GM18502 (cell line): ENCODE results near the gene HPGDS.
"Not testable (repeated sequence)": the region's sequence is repeated elsewhere in the genome, so short reads cannot be mapped to it uniquely, and the experiment has no call there.

Experiments used
- ATAC-seq: cut with Tn5 transposase; IDR thresholded peaks from one replicate; pipeline ENCODE4 v1.9.1; 2021; ENCODE audit warnings: mild to moderate bottlenecking; ENCODE audit not compliant: unreplicated experiment, poor library complexity

The HPGDS gene

DNA sequence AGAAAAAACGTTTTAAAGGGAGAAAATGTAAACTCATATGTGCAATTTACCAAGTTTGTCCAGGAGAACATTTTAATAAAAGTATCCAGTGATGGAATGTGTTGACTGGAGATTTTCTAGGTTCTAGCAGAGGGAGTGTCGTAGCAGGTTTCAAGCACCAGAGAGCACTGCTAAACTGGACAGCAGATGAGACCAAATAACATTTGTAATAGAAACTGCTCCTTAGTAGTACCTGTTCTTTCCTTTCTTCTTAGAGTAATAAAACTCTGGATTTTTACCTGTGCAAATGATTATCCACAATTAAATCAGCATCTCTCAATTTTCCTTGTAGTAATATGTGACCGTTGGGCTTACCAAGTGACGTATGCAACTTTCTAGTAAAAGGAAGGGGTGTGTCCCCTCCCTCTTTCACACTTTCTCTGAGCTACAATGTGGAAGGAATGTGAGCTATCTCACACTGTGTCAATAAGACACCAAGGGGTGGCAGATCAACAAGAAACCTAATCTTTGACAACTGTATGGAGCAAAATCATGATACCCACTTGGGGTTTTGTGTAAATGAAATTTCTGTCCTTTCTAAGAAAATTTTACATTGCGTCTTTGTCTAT, 9.5 kb downstream of the HPGDS start:
- no peak for ATAC-seq

DNA sequence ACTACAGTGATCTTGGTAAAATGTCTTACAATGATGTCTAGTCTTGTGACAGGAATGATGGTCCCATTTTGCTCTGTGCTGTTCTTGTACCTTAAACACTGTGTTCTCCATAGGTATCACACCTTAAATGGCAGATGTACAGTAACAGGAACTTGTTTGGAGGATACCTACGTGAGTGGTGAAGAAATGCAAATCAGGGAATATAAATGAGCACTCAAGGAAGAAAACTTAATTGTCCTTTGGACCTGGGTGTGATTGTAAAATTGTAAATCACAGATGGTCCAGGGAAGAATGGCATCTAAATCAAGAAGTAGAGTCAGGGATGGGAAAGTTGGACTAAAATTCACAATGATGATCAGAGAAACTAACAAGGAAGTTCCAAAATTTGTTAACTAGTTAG, 12.7 kb downstream of the HPGDS start:
- no peak for ATAC-seq

DNA sequence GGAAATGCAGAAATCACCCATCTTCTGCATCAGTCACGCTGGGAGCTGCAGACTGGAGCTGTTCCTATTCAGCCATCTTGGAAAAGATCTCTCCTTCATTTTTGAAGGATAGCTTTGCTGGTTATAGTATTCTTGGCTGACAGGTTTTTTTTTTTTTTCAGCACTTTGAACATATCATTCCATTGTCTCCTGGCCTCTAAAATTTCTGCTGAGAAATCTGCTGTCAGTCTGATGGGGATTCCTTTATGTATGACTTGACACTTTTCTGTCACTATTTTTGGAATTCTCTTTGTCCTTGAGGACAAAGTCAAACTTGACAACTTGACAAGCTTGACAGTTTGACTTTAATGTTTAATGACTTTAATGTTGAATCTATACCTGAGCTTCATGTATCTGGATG, 16.8 kb downstream of the HPGDS start:
- no peak for ATAC-seq

DNA sequence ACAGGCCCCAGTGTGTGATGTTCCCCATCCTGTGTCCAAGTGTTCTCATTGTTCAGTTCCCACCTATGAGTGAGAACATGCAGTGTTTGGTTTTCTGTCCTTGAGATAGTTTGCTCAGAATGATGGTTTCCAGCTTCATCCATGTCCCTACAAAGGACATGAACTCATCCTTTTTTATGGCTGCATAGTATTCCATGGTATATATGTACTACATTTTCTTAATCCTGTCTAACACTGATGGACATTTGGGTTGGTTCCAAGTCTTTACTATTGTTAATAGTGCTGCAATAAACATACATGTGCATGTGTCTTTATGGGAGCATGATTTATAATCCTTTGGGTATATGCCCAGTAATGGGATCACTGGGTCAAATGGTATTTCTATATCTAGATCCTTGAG, 22.7 kb downstream of the HPGDS start:
- ATAC-seq, result not testable (repeated sequence)

DNA sequence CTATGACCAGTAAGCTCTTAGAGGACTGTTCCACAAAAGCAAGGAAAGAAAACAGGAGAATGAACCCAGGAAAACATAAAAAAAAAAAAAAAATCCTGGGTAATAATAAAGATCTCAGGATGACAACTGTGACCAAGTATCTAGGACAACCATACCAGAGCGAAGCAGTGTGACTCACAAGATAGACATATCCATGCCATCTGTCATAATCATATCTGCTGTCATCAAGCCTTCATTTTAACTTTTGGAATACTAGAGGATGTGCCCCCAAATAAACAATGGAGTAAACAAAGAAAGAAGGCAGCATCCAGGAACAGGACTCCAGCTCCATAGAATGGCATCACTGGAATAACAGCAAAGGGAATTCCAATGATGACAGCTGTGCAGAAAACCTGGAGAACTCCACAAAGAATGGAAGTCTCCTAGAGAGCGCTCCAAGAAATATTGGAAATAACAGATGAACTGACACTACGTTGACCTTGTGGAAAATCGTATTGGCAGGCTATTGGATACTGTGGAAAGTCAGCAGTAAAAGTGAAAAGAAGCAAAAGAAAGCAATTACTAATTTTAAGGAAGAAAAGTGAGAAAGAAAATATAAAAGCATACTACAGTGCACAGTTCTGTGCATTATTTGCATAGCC, 35.3 kb downstream of the HPGDS start:
- ATAC-seq, result no peak

DNA sequence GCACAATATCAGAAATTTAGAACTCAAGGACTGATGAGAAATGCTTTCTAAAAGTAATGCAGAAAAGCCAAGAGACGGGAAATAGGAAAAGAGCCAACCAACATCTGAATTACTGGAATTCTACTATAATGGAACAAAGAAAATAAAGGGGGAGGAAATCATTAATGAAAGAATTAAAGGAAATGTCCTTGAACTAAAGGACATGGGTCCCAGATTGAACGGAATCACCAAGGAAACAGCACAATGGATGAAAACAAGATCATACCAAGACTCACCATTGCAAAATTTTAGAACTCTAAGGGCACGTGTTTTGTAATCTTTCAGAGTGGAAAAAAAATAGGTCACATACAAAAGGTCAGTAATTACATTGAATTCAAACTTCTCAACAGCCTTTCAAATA, 35.9 kb downstream of the HPGDS start:
- no peak for ATAC-seq

DNA sequence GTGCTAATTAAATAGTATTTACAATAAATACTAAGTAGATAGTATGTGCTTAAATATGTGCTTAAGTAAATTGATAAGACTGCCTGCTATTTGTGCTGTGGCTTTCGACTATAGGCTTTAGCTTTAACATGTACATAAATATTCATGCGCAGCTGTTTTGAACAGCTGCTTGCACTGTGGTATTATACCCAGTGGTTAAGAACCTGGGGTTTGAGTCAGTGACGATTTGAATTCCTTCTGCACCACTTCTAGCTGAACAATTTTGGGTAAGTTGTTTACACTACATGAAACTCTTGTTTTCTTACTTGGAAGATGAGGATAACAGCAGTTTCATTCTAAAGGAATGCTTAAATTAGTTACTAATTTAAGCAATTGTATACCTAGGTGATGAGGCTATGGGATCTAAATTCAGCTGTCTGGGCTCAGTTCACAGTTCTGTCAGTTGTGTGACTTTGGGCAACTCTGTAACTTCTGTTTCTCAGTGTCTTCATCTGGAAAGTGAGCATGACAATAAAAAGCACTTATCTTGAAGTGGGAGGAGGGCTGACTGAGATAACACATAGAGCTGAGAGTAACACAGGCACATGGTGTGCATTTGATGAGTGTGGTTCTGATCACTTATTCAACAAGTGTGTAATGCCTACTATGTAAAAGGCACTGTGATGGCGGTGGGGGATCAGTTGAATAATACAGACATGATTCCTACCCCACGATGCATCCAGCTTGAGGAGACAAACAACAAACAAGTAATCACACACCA, 37.0 kb downstream of the HPGDS start:
- no peak for ATAC-seq

DNA sequence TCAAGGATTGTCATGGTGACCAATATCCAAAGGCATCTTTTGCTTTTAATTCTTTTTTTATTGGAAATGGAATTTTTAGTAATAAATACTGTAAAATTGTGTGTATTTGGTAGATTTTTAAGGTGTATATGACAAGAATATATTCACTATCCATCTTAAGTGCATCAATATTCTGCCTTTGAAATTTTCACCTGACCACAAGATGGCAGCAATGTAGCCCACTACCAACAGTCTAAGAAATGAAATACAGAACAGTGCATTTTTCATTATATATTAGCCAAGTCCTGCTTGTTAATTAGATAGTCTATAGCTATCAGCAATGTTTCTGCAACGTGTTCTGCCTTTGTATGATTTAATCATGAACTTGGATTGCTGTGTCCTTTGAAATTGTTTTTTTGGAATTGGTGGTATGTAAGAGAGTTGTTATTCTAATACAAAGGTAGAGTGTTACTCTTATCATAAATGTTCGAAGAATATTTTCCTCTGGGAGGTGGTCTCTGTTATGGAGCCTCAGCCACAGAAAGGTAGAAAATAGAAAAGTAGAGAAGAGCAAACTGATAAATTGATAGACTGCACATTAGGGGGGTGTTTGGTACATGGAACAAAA, 38.2 kb downstream of the HPGDS start:
- peak; percentile 60 for ATAC-seq

DNA sequence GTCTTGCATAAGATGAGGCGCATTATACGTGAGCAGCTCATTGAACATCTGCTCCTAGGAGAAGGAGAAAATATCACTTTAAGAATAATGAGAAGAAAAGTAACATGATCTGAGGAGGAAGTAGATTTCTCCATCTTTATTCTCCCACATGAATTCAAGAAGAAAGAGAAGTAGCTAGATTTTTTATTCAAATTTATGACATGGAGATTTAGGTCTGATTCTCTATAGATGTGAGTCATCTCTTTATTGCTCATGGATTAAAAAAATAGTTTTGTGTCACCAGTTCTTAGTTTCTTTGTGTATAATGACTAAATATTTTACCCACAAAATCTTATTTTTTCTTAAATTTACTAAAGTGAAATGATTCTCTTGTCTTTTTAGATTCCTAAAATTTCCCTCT, 40.4 kb downstream of the HPGDS start:
- no peak for ATAC-seq

DNA sequence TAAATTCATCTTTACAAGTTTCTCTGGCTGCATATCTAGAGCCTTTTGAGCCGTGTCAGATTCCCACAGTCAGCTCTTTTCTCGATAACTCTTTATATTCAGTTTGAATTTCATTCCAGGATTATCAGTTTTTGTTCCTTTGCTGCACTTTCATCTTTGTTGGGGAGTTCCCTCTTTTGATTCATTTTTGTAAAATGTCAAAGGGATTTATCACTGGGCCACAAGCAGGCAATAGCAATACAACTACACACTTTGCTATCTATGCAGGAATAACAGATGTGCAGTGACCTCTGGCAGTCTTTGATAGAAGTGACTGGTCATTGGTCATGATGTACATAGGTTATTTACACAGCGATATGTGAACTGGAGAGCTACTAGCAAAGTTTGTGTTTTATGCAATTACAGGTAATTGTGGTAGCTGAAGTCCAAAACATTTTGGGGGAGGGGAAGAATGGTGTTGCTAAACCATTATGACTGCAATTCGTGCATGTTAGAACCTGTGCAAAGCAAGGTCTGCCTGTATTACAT, 43.8 kb downstream of the HPGDS start:
- no peak for ATAC-seq

DNA sequence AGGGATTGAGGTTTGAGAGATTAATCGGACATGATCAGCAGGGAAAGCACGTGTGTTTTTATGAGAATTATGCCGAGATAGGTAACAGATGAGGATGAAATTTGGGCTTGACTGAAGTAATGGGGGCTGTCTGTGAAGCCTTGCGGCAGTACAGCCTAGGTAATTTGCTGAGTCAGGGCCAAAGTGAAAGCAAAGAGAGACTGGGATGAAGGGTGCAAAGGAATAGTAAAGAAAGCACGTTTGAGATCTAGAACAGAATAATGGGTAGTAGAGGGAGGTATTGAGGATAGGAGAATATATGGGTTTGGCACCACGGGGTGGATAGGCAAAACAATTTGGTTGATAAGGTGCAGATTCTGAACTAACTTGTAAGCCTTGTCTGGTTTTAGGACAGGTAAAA, 47.2 kb downstream of the HPGDS start:
- not testable (repeated sequence) for ATAC-seq

DNA sequence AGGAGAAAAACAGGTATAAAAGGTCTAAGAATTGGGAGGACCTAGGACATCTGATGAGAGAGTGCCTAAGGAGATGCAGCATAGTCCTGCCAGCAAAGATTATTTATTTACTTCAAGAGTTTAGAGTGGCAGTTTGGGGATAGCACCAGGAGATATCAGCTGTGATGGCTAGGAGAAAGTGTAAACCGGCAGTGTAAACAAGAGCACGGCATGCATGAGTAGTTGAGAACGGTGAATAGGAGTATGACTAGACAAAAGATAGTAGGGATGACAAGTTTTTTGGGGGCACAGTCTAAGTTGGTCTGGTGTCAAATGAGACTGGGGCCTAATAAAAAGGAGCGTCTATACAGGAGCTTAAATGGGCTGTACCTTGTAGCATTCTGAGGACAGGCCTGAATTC, 48.7 kb downstream of the HPGDS start:
- ATAC-seq, result not testable (repeated sequence)

DNA sequence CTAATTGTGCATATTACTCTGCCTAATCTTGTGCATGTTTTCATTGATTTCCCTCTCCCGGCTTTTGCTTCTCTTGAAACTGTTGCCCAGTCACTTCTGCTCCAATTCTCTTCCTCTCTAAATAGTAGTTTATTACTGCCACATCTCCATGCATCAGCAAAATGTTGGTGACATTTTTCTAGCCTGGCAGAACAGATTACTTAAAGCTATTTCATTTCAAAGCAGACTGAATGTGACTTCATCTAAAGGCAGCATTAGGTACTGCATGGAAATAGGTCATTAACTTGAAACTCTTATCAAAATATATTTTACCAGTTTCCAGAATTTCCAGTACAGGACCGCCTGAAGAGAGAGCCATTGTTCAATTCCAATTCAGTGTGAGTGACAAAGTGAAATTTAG, 52.4 kb downstream of the HPGDS start:
- ATAC-seq, result no peak

DNA sequence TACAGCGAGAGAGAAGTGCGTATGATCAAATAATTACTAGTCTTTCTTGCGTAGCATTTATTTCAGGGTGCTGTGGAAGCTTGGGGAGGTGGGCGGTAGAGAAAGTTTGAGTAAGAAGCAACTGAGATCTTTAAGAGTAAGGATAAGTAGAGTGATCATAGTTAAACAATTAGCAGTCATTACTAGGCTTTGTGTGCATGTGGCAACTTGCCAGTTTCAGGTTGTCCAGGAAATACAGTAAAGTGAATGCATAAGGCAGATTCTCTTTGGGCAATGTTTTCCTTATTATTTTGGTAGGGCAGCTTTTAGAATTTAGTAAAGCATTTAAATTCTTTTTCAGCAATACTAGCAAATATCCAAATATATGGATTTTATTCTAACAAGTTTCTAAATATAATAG, 57.0 kb downstream of the HPGDS start:
- no peak for ATAC-seq

DNA sequence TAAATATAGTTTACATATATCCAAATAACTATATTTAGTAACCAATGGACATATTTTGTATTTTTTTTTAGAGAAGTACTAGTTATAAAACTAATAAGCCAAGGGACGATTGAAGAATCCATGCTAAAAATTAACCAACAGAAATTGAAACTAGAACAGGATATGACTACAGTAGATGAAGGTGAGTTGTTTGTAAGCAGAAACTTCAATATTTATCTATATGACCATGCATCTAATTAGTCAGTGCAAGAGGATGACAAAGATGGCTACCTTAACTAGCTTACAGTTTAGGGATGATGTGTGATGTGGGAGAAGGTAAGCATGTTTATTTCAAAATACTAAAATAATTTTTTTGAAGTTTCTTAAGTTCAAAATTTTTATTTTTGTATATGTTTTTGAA, 57.7 kb downstream of the HPGDS start:
- ATAC-seq, result peak; percentile 52

DNA sequence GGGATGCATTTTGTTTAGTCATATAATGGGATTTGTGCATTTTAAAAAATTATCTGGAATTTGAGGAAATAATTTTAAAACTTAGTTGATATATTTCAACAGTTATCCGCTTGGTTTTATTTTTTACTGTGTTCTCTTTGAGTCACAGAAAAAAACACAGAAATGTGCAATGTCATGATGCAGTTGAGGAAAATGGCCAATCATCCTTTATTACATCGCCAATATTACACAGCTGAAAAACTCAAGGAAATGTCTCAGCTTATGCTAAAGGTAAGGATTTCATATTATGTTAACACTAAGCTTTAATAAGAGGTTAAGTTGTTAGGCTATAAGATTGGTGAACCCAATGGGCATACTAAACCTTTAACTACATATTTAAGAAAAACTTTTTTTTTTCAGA, 63.9 kb downstream of the HPGDS start:
- no peak for ATAC-seq

DNA sequence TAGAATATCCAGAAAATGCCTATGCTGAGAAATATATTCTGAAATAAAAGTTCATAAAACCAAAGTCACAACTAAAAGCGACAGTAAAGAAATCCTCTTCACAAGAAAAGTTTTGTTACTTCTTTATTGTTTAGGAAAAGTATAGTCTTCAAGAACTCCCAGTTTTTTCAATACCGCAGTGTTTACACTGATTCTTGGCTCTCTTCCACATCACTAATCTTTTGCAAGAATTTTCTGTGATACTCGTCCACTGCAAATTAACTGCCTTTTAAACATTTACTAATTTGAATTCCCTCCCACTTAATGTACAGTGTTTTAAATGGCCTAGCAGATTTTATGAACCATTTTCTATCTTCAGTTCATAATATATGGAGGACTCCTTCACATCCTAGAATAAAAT, 65.1 kb downstream of the HPGDS start:
- no peak for ATAC-seq

DNA sequence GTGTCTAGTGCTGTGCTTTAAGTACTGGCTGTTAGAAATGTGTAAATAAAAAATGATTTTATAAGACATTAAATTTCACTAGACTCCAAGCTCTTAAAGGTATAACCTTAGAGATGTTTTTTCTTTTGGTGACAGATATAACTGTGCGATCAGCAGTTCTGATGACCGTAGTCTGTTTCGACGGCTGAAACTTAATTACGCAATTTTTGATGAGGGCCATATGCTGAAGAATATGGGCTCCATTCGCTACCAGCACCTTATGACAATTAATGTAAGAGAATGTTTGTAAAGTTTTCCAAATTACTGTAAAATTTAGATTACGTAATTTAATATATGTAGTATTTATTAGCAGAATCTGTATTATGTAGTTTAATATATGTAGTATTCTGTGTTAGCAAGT, 66.4 kb downstream of the HPGDS start:
- no peak for ATAC-seq

DNA sequence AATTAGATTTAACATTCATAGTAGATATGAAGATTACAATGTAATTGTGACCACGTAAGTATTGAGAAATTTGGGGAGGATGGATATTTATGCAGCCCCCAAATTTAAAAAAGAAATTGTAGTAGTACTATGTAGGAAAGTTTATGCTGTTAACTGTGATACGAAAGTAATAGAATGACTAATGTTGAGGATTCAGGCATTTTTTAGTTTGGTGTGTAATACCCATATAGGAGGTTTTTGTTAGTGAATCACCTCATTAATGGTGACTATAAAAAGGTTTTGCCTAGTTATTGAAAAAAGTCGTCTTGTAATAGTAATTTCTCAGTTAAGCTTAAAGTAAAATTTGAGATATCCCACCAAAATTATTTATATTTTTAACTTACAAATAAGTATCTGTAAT, 67.7 kb downstream of the HPGDS start:
- ATAC-seq, result no peak

DNA sequence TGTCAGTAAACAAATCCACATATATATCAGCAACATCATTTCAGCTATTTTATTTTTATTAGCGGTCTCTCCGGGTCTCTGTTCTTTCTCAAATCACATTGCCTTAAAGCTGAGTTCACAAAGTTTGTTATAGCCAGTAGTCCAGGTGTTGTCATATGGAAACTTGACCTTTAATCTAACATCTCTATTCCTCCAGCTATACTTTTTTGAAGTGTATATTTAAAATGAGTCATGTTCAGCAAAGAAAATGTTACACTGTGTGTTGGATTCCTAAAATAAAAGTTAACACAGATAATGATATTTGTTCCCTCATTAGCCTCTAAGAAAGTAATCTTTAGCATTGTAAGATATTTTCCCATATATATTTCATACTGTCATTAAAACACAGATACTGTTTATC, 71.4 kb downstream of the HPGDS start:
- no peak for ATAC-seq

DNA sequence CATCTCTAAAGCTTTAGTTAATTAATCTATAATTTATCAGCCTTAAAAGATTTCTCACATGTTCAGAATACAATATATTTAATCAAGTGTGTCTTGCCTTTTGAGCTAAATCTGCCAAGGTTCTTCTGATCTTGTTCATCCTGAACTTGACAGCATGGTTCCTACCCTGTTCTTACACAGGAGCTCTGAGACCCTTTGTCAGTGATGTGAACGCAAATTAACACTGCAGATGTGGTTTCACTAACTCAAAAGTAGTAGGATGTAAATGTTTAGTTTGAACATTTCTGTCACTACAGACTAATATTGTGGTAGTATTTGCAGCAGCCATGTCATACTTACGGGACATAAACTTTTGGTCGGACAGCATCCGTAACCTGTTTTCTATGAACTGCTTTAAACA, 75.6 kb downstream of the HPGDS start:
- no peak for ATAC-seq
